Measurements from ENCODE around the gene CCL2. TPM values are rescaled to one million over a fixed set of nuclear protein-coding genes. Genes with fewer than 3 reads are reported as not detected.

CCL2 gene
- total RNA-seq, 1 experiment from 2014 or later: not detected

DNA sequence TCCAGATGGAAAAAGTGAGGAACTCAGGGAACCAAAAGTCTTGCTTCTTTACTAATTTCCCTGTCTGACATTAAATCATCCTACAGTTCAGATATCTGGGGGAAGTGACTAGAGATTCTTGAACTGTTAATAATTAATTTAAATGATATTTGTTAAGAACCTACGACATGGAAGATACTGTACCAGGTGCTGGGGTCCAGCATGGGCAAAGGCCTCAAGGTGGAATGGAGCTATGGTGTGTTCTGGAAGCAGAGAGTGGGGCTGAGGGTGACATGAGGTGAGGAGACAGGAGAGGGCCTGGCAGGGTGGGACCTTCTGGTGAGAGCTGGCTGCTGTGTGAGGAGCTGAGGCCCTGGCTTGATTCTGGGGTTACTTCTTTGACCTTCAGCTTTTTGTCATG lies 6.0 kb upstream of the CCL2 start:
- Histone ChIP-seq H3K27me3 (ENCODE audit: insufficient read depth, low read depth) (peaks cover 29% of the 10 kb centered on the region; the same call in 1 of the 2 replicates), H3K9me2 (ENCODE audit: insufficient read depth) (no peaks in the 10 kb centered on the region), H3K4me2 (no peak overlapping the region), H3K36me3 (ENCODE audit: low read depth) (no peaks in the 10 kb centered on the region), H3K79me2 (ENCODE audit: low read depth) (no peaks in the 10 kb centered on the region), H3F3A (ENCODE audit: insufficient read depth, low read depth) (no peaks in the 10 kb centered on the region), H2AFZ (no peak overlapping the region), H3K27ac (no peak overlapping the region), H3K4me3 (no peak overlapping the region), H3K9me3 (ENCODE audit: insufficient read depth, low read depth) (no peaks in the 10 kb centered on the region), H4K20me1 (ENCODE audit: insufficient read depth) (no peaks in the 10 kb centered on the region), H3K4me1 (replicated peaks; ENCODE audit: insufficient read depth) (no peaks in the 10 kb centered on the region)
- intact Hi-C loops (cut with micrococcal nuclease; ENCODE audit: unreplicated experiment): no loop called here
- ChIA-PET POLR2A (ENCODE audit: unreplicated experiment) (no interaction called here), CTCF (no interaction called here)
- TF ChIP-seq, protein P1, sequence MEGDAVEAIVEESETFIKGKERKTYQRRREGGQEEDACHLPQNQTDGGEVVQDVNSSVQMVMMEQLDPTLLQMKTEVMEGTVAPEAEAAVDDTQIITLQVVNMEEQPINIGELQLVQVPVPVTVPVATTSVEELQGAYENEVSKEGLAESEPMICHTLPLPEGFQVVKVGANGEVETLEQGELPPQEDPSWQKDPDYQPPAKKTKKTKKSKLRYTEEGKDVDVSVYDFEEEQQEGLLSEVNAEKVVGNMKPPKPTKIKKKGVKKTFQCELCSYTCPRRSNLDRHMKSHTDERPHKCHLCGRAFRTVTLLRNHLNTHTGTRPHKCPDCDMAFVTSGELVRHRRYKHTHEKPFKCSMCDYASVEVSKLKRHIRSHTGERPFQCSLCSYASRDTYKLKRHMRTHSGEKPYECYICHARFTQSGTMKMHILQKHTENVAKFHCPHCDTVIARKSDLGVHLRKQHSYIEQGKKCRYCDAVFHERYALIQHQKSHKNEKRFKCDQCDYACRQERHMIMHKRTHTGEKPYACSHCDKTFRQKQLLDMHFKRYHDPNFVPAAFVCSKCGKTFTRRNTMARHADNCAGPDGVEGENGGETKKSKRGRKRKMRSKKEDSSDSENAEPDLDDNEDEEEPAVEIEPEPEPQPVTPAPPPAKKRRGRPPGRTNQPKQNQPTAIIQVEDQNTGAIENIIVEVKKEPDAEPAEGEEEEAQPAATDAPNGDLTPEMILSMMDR (conservative IDR thresholded peaks at IDR 0.05): no peak
- TF ChIP-seq EZH2 (IDR thresholded peaks at IDR 0.05; ENCODE audit: low read depth): no peak
- no TSS peak for BruUV-seq (replicated peaks)
- no peak for DNase-seq

DNA sequence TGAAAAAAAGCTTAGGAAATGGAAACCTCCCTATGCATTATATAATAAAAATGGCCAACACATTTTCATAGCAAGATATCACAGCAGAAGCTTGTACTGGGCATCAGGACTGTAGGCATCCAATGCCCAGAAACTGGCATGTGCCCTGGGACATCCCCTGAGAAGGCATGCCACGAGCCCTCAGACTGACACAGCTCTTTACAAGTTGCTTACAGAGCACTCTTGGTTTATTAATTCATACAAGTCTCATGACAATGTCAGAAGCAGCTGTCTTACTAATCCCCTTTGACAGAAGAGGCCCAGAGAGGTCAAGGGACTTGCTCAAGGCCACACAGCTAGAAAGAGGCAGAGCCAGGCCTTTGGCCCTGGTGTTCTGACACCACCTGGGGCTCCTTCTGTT lies 5.6 kb upstream of the CCL2 start:
- Histone ChIP-seq H3K4me2 (no peak overlapping the region), H3K4me1 (replicated peaks; ENCODE audit: insufficient read depth) (no peaks in the 10 kb centered on the region), H3K9me3 (ENCODE audit: insufficient read depth, low read depth) (no peaks in the 10 kb centered on the region), H3K79me2 (ENCODE audit: low read depth) (no peaks in the 10 kb centered on the region), H3K27me3 (ENCODE audit: insufficient read depth, low read depth) (peaks cover 33% of the 10 kb centered on the region; the same call in 1 of the 2 replicates), H3K36me3 (ENCODE audit: low read depth) (no peaks in the 10 kb centered on the region), H3F3A (ENCODE audit: insufficient read depth, low read depth) (no peaks in the 10 kb centered on the region), H4K20me1 (ENCODE audit: insufficient read depth) (no peaks in the 10 kb centered on the region), H3K4me3 (no peak overlapping the region), H2AFZ (no peak overlapping the region), H3K27ac (no peak overlapping the region), H3K9me2 (ENCODE audit: insufficient read depth) (no peaks in the 10 kb centered on the region)
- intact Hi-C loops (cut with micrococcal nuclease; ENCODE audit: unreplicated experiment): no loop called here
- no peak for TF ChIP-seq EZH2 (IDR thresholded peaks at IDR 0.05; ENCODE audit: low read depth)
- TF ChIP-seq, protein P1 (conservative IDR thresholded peaks at IDR 0.05): no peak
- no TSS peak for BruUV-seq (replicated peaks)
- CTCF ChIA-PET: no interaction called here
- POLR2A ChIA-PET (ENCODE audit: unreplicated experiment): no interaction called here
- DNase-seq: no peak

DNA sequence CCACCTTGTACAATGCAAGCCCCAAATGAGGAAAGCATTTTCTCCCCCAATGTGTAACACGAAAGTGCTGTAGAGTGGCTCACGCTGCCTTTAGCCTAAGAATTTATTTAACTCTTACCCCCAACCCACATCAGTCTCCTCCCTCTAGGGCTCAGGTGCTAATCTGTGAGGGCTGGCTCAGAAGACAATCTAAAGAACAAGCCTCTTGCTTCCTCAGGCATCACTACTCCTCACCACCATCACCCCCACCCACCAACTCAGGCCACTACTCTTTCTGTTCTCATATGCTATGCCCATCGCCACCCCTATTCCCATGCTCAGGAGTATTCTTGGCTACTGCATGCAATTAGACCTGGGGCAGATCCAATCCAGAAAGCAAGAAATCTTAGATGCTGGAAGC lies 3.9 kb upstream of the CCL2 start:
- no peak overlapping the region for H3K4me2 ChIP-seq
- H3K79me2 ChIP-seq (ENCODE audit: low read depth): no peaks in the 10 kb centered on the region
- H3K4me3 ChIP-seq: no peak overlapping the region
- POLR2A ChIA-PET (ENCODE audit: unreplicated experiment): no interaction called here
- TF ChIP-seq EZH2 (IDR thresholded peaks at IDR 0.05; ENCODE audit: low read depth): no peak
- TF ChIP-seq, protein P1 (conservative IDR thresholded peaks at IDR 0.05): no peak
- no peak overlapping the region for H2AFZ ChIP-seq
- H3K9me3 ChIP-seq (ENCODE audit: insufficient read depth, low read depth): no peaks in the 10 kb centered on the region
- H3K9me2 ChIP-seq (ENCODE audit: insufficient read depth): no peaks in the 10 kb centered on the region
- no TSS peak for BruUV-seq (replicated peaks)
- DNase-seq: no peak
- H3K36me3 ChIP-seq (ENCODE audit: low read depth): no peaks in the 10 kb centered on the region
- no peak overlapping the region for H3K27ac ChIP-seq
- intact Hi-C loops (cut with micrococcal nuclease; ENCODE audit: unreplicated experiment): no loop called here
- peaks cover 35% of the 10 kb centered on the region; the same call in 1 of the 2 replicates for H3K27me3 ChIP-seq (ENCODE audit: insufficient read depth, low read depth)
- no peaks in the 10 kb centered on the region for H3F3A ChIP-seq (ENCODE audit: insufficient read depth, low read depth)
- H4K20me1 ChIP-seq (ENCODE audit: insufficient read depth): no peaks in the 10 kb centered on the region
- CTCF ChIA-PET: no interaction called here
- H3K4me1 ChIP-seq (replicated peaks; ENCODE audit: insufficient read depth): no peaks in the 10 kb centered on the region

Measured in PC-9 (cell line).